Upper lobe of left lung (tissue), 4 donors: ENCODE results near the gene FAM236B.
"Not testable (repeated sequence)": the region's sequence is repeated elsewhere in the genome, so short reads cannot be mapped to it uniquely, and the experiment has no call there.

Experiments used
- CTCF ChIP-seq, 6 experiments: fragments of 450-650 bp in 4 of 6; fragments of 200-600 bp in 2 of 6; sonication (generic) in 2 of 6; IDR thresholded peaks; one replicate each; pipeline ENCODE4 v1.5.1; 2016 to 2019; ENCODE audit warnings: antibody characterized with exemption in 6 of 6
- POLR2AphosphoS5 ChIP-seq, 2 donors: sonication (generic); formaldehyde crosslinking; IDR thresholded peaks; one replicate each; pipeline ENCODE4 v1.5.1; 2017; ENCODE audit warnings: antibody characterized with exemption in 2 of 2

DNA sequence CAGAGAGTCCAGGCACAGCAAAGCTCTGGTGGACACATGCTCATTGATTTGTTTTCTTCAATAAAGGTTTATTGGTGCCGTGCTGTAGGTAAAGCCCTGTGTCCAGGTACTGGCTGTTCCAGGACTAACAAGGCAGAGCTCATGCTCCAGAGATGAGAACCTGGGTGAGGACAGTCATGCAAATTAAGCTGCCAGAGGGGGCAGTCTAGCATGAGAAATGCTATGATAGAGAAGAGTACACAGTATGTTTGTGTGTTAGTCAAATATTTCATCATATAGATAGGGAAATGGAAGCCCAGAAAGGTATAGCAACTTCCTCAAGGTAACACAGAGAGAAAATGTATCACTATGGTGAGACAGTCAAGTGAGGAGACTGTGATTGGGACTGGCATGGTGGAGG lies 5.7 kb upstream of the FAM236B start:
- TF ChIP-seq POLR2AphosphoS5, CTCF (IDR thresholded peaks at IDR 0.05): not testable (repeated sequence)
